Peyer's patch (tissue), 4 donors: ENCODE measurements around the gene PDIA5.

Experiments
- CTCF ChIP-seq, 6 experiments: fragments of 450-650 bp in 4 of 6; fragments of 200-600 bp in 2 of 6; sonication (generic) in 1 of 6; IDR thresholded peaks; one replicate each; pipeline ENCODE4 v1.5.1; 2017 to 2019; ENCODE audit warnings: antibody characterized with exemption in 6 of 6, mild to moderate bottlenecking in 3 of 6, moderate library complexity in 1 of 6
- POLR2A ChIP-seq, 2 donors: fragments of 450-650 bp; IDR thresholded peaks; one replicate each; pipeline ENCODE4 v1.5.1; 2017; ENCODE audit warnings: antibody characterized with exemption in 2 of 2, mild to moderate bottlenecking in 2 of 2, moderate library complexity in 2 of 2

DNA sequence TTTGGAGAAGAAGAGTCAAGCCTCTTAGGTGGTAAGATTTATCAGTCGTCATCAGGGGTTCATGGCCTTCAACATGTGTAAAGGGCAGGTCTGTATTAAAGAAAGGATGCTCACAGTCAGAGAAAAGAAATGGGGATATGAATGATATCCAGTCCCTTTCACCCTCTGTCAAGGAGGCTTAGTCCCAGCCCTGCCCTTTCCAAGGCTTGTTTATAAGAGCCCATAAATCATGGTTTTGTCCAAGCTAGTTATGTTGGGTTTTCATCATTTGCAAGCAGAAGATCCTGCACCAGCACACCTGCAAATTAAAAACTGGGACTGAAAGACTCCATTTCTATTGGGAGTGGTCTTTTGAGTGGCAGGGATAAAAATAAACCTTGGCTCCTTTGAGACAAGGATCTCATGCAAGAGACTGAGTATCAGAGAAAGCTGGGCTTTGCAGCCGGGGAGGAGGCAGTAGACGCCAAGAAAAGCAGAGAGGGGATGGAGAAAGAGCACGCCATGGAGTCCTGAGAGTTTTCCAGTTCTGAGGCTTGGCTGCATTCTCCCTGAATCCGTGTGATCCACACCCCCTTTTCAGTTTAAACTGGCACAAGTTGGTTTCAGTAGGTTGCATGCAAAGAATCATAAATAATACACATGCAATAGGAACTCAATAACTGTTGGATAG is 12.6 kb upstream of the PDIA5 start:
- TF ChIP-seq POLR2A (IDR thresholded peaks at IDR 0.05) = no peak
- no peak for TF ChIP-seq CTCF (IDR thresholded peaks at IDR 0.05)
